Spleen (tissue), 11 donors: ENCODE data around the gene PPP1R18. TPM values are rescaled to one million over a fixed set of nuclear protein-coding genes. Genes with fewer than 3 reads are reported as not detected.

Experiments used
- DNase-seq: peaks from one replicate; pipeline ENCODE4 v3.0.0-alpha.2; 2020
- H3K27ac ChIP-seq, 8 donors: fragments of 200-600 bp; sonication (generic) in 7 of 8; 1 replicate in 4 of 8; 2 replicates in 4 of 8; pipeline versions ENCODE4 v1.5.0 to v1.8.0; 2016 to 2021; ENCODE audit warnings: inconsistent platforms in 4 of 8, mild to moderate bottlenecking in 4 of 8, moderate library complexity in 1 of 8
- H3K27me3 ChIP-seq, 7 donors: fragments of 200-600 bp; sonication (generic) in 6 of 7; replicated peaks in 1 of 7; 1 replicate in 4 of 7; 2 replicates in 3 of 7; pipeline versions ENCODE4 v1.5.0 to v1.8.0; 2016 to 2021; ENCODE audit warnings: inconsistent platforms in 3 of 7, mild to moderate bottlenecking in 1 of 7
- H3K36me3 ChIP-seq, 6 donors: fragments of 200-600 bp; sonication (generic) in 5 of 6; 1 replicate in 4 of 6; 2 replicates in 2 of 6; pipeline versions ENCODE4 v1.5.0 to v1.8.0; 2016 to 2021; ENCODE audit warnings: inconsistent platforms in 2 of 6
- H3K4me1 ChIP-seq, 6 donors: fragments of 200-600 bp; sonication (generic) in 5 of 6; 1 replicate in 3 of 6; 2 replicates in 3 of 6; pipeline versions ENCODE4 v1.5.0 to v1.8.0; 2016 to 2021; ENCODE audit warnings: inconsistent platforms in 3 of 6
- H3K4me3 ChIP-seq, 8 donors: fragments of 200-600 bp; sonication (generic) in 7 of 8; 1 replicate in 4 of 8; 2 replicates in 4 of 8; pipeline versions ENCODE4 v1.5.0 to v1.8.0; 2016 to 2021; ENCODE audit warnings: inconsistent platforms in 4 of 8, mild to moderate bottlenecking in 4 of 8, moderate library complexity in 2 of 8
- H3K9me3 ChIP-seq, 8 donors: fragments of 200-600 bp; sonication (generic) in 7 of 8; 1 replicate in 4 of 8; 2 replicates in 4 of 8; pipeline versions ENCODE4 v1.5.0 to v1.8.0; 2016 to 2021; ENCODE audit warnings: inconsistent platforms in 4 of 8
- CTCF ChIP-seq, 11 experiments: fragments of 200-600 bp in 7 of 11; fragments of 450-650 bp in 4 of 11; sonication (generic) in 4 of 11; IDR thresholded peaks in 8 of 11; conservative IDR thresholded peaks in 3 of 11; 1 replicate in 7 of 11; 2 replicates in 4 of 11; pipeline versions ENCODE4 v1.4.0 to v1.8.0; 2016 to 2021; ENCODE audit warnings: antibody characterized with exemption in 11 of 11, inconsistent platforms in 4 of 11, mild to moderate bottlenecking in 1 of 11
- POLR2A ChIP-seq, 3 donors: fragments of 450-650 bp; IDR thresholded peaks; one replicate each; pipeline ENCODE4 v1.5.1; 2017; ENCODE audit warnings: antibody characterized with exemption in 3 of 3, mild to moderate bottlenecking in 1 of 3
- POLR2AphosphoS5 ChIP-seq, 3 donors: sonication (generic); formaldehyde crosslinking; IDR thresholded peaks; one replicate each; pipeline ENCODE4 v1.5.1; 2017; ENCODE audit warnings: antibody characterized with exemption in 3 of 3
- WGBS, 5 donors: extraction: QIAGEN DNeasy Blood & Tissue Kit in 3 of 5; methylation state at CpG; one replicate each; pipeline versions ENCODE4 v1.1.5 to v1.1.7; 2013 to 2018; 5-methylcytosine and 5-hydroxymethylcytosine counted together
- intact Hi-C: fragments of 100-400 bp; cut with DNase I; formaldehyde crosslinking; loops from one replicate; pipeline ENCODE4 v1.15.0; 2023; ENCODE audit warnings: low total_unique reads
- polyA plus RNA-seq, 3 donors: library from polyadenylated mRNA; stranded (reverse); fragments of 200-250 nt; gene quantifications; one replicate each; pipeline ENCODE4 v1.2.1, GENCODE V29; 2013
- total RNA-seq, 7 donors: library from RNA; depleted of rRNA in 3 of 7; stranded (reverse); fragments of >200 nt in 3 of 7; fragmentation: NEBNext Ultra II Directional in 4 of 7; extraction: Animal tissue kit (Norgen Biotek cat#: 25700) in 4 of 7; gene quantifications; one replicate each; pipeline versions ENCODE4 v1.1.0 to v1.2.1, GENCODE V29; 2016 to 2021
- donor health status: healthy with polysubstance abuse.
- donor health status: DM: no; HTN: no; CAD: no; lungs with moderate emphysema.
- donor health status: DM: no; HTN: no; CAD: no.
- donor health status: Bipolar disorder and iron deficiency.
- donor health status: healthy.
- donor health status: DM: no; HTN: no; CAD: no.
- donor health status: DM: yes; HTN: yes; CAD: no.

Gene PPP1R18
- total and polyA plus RNA-seq, 10 donors = 128 to 188 (median 155) TPM

GRCh38 chr6:30732237-30732943, 45.9 kb upstream of the PPP1R18 start:
- no peak overlapping the region for H3K27ac ChIP-seq
- intact Hi-C loops = no loop called here
- H3K9me3 ChIP-seq = no peaks in the 10 kb centered on the region
- H3K4me3 ChIP-seq = no peak overlapping the region
- 93 to 97% (median 93%) methylated on average over 12 of the region's 12 CpGs for WGBS, 5 donors
- H3K4me1 ChIP-seq = peaks cover 25 to 83% (median 42%) of the 10 kb centered on the region in 6 donors
- no peak for TF ChIP-seq POLR2A (IDR thresholded peaks at IDR 0.05)
- H3K36me3 ChIP-seq = peaks cover 0 to 100% (median 77%) of the 10 kb centered on the region in 6 donors
- no peak for DNase-seq
- no peaks in the 10 kb centered on the region for H3K27me3 ChIP-seq

- 33 to 38% (median 34%) methylated on average over 29 to 30 of the region's 30 CpGs for WGBS, 5 donors
- H3K4me3 ChIP-seq = peak overlapping the region in 2 of 8 donors; percentile 13 to 48
- peak overlapping the region in 5 of 8 donors; percentile 13 to 65 (median 61) for H3K27ac ChIP-seq
- peak; percentile 93 for DNase-seq
- intact Hi-C loops = no loop called here
- H3K4me1 ChIP-seq = peaks cover 12 to 83% (median 31%) of the 10 kb centered on the region in 6 donors
- TF ChIP-seq POLR2A (IDR thresholded peaks at IDR 0.05) = no peak
- peak; percentile 72 to 87 (median 80) for TF ChIP-seq POLR2AphosphoS5 (IDR thresholded peaks at IDR 0.05)
- TF ChIP-seq CTCF (IDR thresholded peaks at IDR 0.05 in 8 of 11, conservative IDR thresholded peaks at IDR 0.05 in 3 of 11) = peak; percentile 60 to 83 (median 78)
- no peaks in the 10 kb centered on the region for H3K9me3 ChIP-seq
- H3K27me3 ChIP-seq = no peaks in the 10 kb centered on the region
- H3K36me3 ChIP-seq = peaks cover 0 to 100% (median 90%) of the 10 kb centered on the region in 6 donors
Observed at GRCh38 chr6:30730601-30731435, 44.4 kb upstream of the PPP1R18 start.

- H3K4me1 ChIP-seq = peaks cover 14 to 90% (median 47%) of the 10 kb centered on the region in 6 donors
- no peaks in the 10 kb centered on the region for H3K9me3 ChIP-seq
- H3K27me3 ChIP-seq = no peaks in the 10 kb centered on the region
- H3K36me3 ChIP-seq = peaks cover 0 to 100% (median 92%) of the 10 kb centered on the region in 6 donors
- DNase-seq = peak; percentile 31
- TF ChIP-seq CTCF (IDR thresholded peaks at IDR 0.05 in 8 of 11, conservative IDR thresholded peaks at IDR 0.05 in 3 of 11) (no peak), POLR2AphosphoS5 (IDR thresholded peaks at IDR 0.05) (no peak), POLR2A (IDR thresholded peaks at IDR 0.05) (no peak)
- no peak overlapping the region for H3K4me3 ChIP-seq
- intact Hi-C loops = loop anchor here (10.0 kb wide), 1 partner anchor 113 kb away; the partner anchor contains the start of genes MRPS18B and PPP1R10
- peak overlapping the region in 4 of 8 donors; percentile 0 to 98 (median 22) for H3K27ac ChIP-seq
- 54 to 77% (median 65%) methylated on average over 7 of the region's 7 CpGs for WGBS, 5 donors
Observed at GRCh38 chr6:30727920-30728553, 41.6 kb upstream of the PPP1R18 start.
